Measurements from ENCODE around the gene PCDH15. TPM values are rescaled to one million over a fixed set of nuclear protein-coding genes. Genes with fewer than 3 reads are reported as not detected.

The PCDH15 gene
- total and polyA plus RNA-seq, 2 of the 4 experiments (the other 2 are of a cell fraction), result not detected

DNA sequence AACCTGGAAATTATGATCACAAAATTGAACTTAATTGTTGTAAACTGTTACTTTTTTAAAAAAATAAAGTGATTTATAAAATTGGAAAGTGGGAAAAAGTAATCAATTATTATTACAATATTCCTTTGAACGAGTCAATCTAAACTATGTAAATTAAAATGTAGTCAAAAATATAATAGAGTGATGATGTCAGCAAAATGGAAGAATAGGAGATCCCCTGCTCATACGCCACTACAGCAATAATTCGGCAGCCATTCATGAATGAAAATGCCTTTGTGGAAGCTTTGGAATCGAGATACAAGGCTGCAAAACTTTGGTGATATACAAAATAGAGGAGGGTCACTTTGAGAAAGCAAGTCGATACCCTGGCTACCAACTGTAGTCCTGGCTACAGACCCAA lies 36.4 kb upstream of the PCDH15 start:
- Histone ChIP-seq H3K56ac (ENCODE audit: extremely low read depth, insufficient read depth, low read length) (no peak overlapping the region), H3K36me3 (ENCODE audit: control insufficient read depth, insufficient read depth, low read length) (no peaks in the 10 kb centered on the region), H3K4me1 (ENCODE audit: control insufficient read depth, insufficient read depth, low read length) (no peaks in the 10 kb centered on the region), H3K27me3 (ENCODE audit: control insufficient read depth, insufficient read depth, low read length) (no peaks in the 10 kb centered on the region), H2BK120ac (ENCODE audit: low read depth, low read length) (no peak overlapping the region), H3K9ac (ENCODE audit: low read depth, low read length) (no peak overlapping the region), H2BK5ac (ENCODE audit: low read depth, low read length, poor library complexity, severe bottlenecking) (no peak overlapping the region), H3K23ac (ENCODE audit: low read depth, low read length) (no peak overlapping the region), H3K9me3 (ENCODE audit: control insufficient read depth, insufficient read depth, low read length) (no peaks in the 10 kb centered on the region; the same call in 1 of the 2 replicates), H3K4me2 (ENCODE audit: low read depth, low read length) (no peak overlapping the region), H4K5ac (ENCODE audit: low read depth, low read length) (no peak overlapping the region), H3K18ac (ENCODE audit: low read depth, low read length) (no peak overlapping the region), H2AK5ac (ENCODE audit: low read depth, low read length) (no peak overlapping the region), H2BK15ac (ENCODE audit: low read depth, low read length) (no peak overlapping the region), H4K20me1 (ENCODE audit: insufficient read depth, low read length) (no peaks in the 10 kb centered on the region), H4K91ac (ENCODE audit: insufficient read depth, low read depth, low read length) (no peak overlapping the region), H3K4me3 (ENCODE audit: insufficient read depth, low read depth, low read length) (no peak overlapping the region), H4K8ac (ENCODE audit: low read depth in 2 of 2, low read length in 2 of 2) (no peak overlapping the region), H2BK20ac (ENCODE audit: low read depth, low read length) (no peak overlapping the region), H3K14ac (replicated peaks; ENCODE audit: low read depth, low read length) (no peak overlapping the region), H2AK9ac (replicated peaks; ENCODE audit: low read depth, low read length, poor library complexity) (peak overlapping the region; percentile 72), H2AFZ (replicated peaks; ENCODE audit: low read length, poor library complexity) (no peak overlapping the region), H3K27ac (ENCODE audit: insufficient read depth, low read length) (no peak overlapping the region), H3K4ac (ENCODE audit: low read depth, low read length) (no peak overlapping the region), H3K79me1 (ENCODE audit: low read depth in 1 of 2, low read length in 2 of 2) (no peaks in the 10 kb centered on the region), H3K9me1 (ENCODE audit: insufficient read depth, low read length) (no peaks in the 10 kb centered on the region)
- ChIA-PET POLR2A (ENCODE audit: unreplicated experiment) (no interaction called here), CTCF (no interaction called here)
- dilution Hi-C loops (cut with HindIII; ENCODE audit: low sequenced_read_pairs, unreplicated experiment) (no loop called here), intact Hi-C loops (cut with micrococcal nuclease) (no loop called here), in situ Hi-C loops (cut with MboI; ENCODE audit: low sequenced_read_pairs) (no loop called here)
- TF ChIP-seq MAFK (IDR thresholded peaks at IDR 0.05; ENCODE audit: low read depth, low read length) (peak; percentile 90), RCOR1 (IDR thresholded peaks at IDR 0.05; ENCODE audit: insufficient replicate concordance, low read length) (no peak)
- no CpG with 5 or more reads among the region's 5 CpGs for WGBS, 2 experiments (ENCODE audit: extremely low coverage in 2 of 2, insufficient read length in 1 of 2)
- ATAC-seq (ENCODE audit: low read depth), result no peak
- DNase-seq, result no peak
- BruUV-seq (replicated peaks), result no TSS peak

Data from IMR-90 (cell line).